K562 (cell line): ENCODE results near the gene ORAI1. TPM values are rescaled to one million over a fixed set of nuclear protein-coding genes. Genes with fewer than 3 reads are reported as not detected.

ENCODE experiments used
- EP400 ChIP-seq: fragments of 450-650 bp; IDR thresholded peaks from 2 replicates; pipeline ENCODE4 v1.6.1; 2017; ENCODE audit warnings: antibody characterized with exemption, mild to moderate bottlenecking, moderate library complexity
- GATAD2B ChIP-seq: fragments of 450-650 bp; IDR thresholded peaks from 2 replicates; pipeline ENCODE4 v1.6.1; 2017; ENCODE audit warnings: mild to moderate bottlenecking, borderline replicate concordance
- HCFC1 ChIP-seq: IDR thresholded peaks from 2 replicates; pipeline ENCODE4 v1.6.1; 2012; ENCODE audit warnings: low read depth, low read length, improper control_type of control experiment
- HMG20B ChIP-seq: fragments of 250-450 bp; sonication (Bioruptor Pico); IDR thresholded peaks from 2 replicates; pipeline ENCODE4 v1.5.0; 2021; ENCODE audit warnings: mild to moderate bottlenecking
- KLF10 ChIP-seq: fragments of 250-450 bp; sonication (Bioruptor Pico); IDR thresholded peaks from 2 replicates; pipeline ENCODE4 v1.6.1; 2021; ENCODE audit warnings: matching md5 sums
- MED1 ChIP-seq: sonication (generic); formaldehyde crosslinking; IDR thresholded peaks from 2 replicates; pipeline ENCODE4 v1.8.1; 2023; ENCODE audit warnings: missing genetic modification reagents, borderline replicate concordance
- MXI1 ChIP-seq: IDR thresholded peaks from 2 replicates; pipeline ENCODE4 v1.6.1; 2011; ENCODE audit warnings: low read depth, mild to moderate bottlenecking, improper control_type of control experiment, low read length
- MYC ChIP-seq, 2 experiments: fragments of 250-450 bp in 1 of 2; sonication (Bioruptor Pico) in 1 of 2; IDR thresholded peaks; 2 replicates each; pipeline versions ENCODE4 v1.5.1 to v1.6.1; 2012 to 2021; ENCODE audit warnings: low read depth in 2 of 2, borderline replicate concordance in 1 of 2, improper control_type of control experiment in 1 of 2, low read length in 1 of 2, mild to moderate bottlenecking in 1 of 2, moderate library complexity in 1 of 2
- PCBP1 ChIP-seq: fragments of 200-400 bp; formaldehyde crosslinking; IDR thresholded peaks from 2 replicates; pipeline ENCODE4 v1.6.1; 2018; ENCODE audit warnings: mild to moderate bottlenecking, low read depth, low read length; ENCODE audit not compliant: poor library complexity, severe bottlenecking
- PHF8 ChIP-seq: fragments of 200-600 bp; sonication (generic); IDR thresholded peaks from 2 replicates; pipeline ENCODE4 v1.6.1; 2012; ENCODE audit warnings: mixed run types, mild to moderate bottlenecking, inconsistent platforms, low read length, moderate library complexity, borderline replicate concordance
- POLR2G ChIP-seq: fragments of 200-400 bp; formaldehyde crosslinking; IDR thresholded peaks from 2 replicates; pipeline ENCODE4 v1.6.1; 2017; ENCODE audit warnings: low read depth, mild to moderate bottlenecking, antibody characterized with exemption, low read length, moderate library complexity
- RBBP5 ChIP-seq: fragments of 200-600 bp; sonication (generic); IDR thresholded peaks from 2 replicates; pipeline ENCODE4 v1.6.1; 2012; ENCODE audit warnings: borderline replicate concordance, mild to moderate bottlenecking, low read length, control low read depth, inconsistent platforms; ENCODE audit not compliant: insufficient read depth, poor library complexity, severe bottlenecking
- RBM22 ChIP-seq: fragments of 200-400 bp; formaldehyde crosslinking; IDR thresholded peaks from 2 replicates; pipeline ENCODE4 v1.6.1; 2018; ENCODE audit warnings: low read length, low read depth; ENCODE audit not compliant: poor library complexity, severe bottlenecking
- SNIP1 ChIP-seq: fragments of 450-650 bp; IDR thresholded peaks from 2 replicates; pipeline ENCODE4 v1.7.1; 2017; ENCODE audit warnings: low read depth, mild to moderate bottlenecking
- YY1 ChIP-seq, 3 experiments: IDR thresholded peaks; 2 replicates each; pipeline ENCODE4 v1.6.1; 2011; ENCODE audit warnings: low read length in 2 of 3, mild to moderate bottlenecking in 2 of 3, moderate library complexity in 2 of 3, borderline replicate concordance in 1 of 3, control low read depth in 1 of 3, low read depth in 1 of 3; ENCODE audit not compliant: insufficient read depth in 3 of 3, insufficient replicate concordance in 2 of 3, control insufficient read depth in 1 of 3, insufficient read length in 1 of 3; ENCODE audit errors: extremely low read depth in 1 of 3
- ZBTB1 ChIP-seq: sonication (generic); formaldehyde crosslinking; IDR thresholded peaks from 2 replicates; pipeline ENCODE4 v1.8.1; 2023; ENCODE audit warnings: missing genetic modification reagents, low read depth, mild to moderate bottlenecking, borderline replicate concordance
- polyA plus RNA-seq, 8 experiments: library from polyadenylated mRNA; depleted of rRNA in 4 of 8; stranded (reverse) in 5 of 8; unstranded in 3 of 8; fragments of >200 nt; fragmentation: Nextera tagmentation in 2 of 8; fragmentation: Illumina TruSeq in 1 of 8; extraction: Ambion mirVana in 2 of 8; extraction: Trizol in 1 of 8; gene quantifications; 2 replicates each; pipeline versions ENCODE4 v1.2.1 to v1.2.3, GENCODE V29; 2011 to 2014; ENCODE audit warnings: inconsistent platforms in 1 of 8, missing spikeins in 1 of 8
- total RNA-seq, 7 experiments: library from RNA; depleted of rRNA in 6 of 7; stranded (reverse); fragments of >200 nt in 6 of 7; fragmentation: Illumina TruSeq in 2 of 7; extraction: Trizol in 2 of 7; gene quantifications; 2 replicates each; pipeline versions ENCODE4 v1.2.1 to v1.2.3, GENCODE V29; 2011 to 2021; ENCODE audit warnings: low replicate concordance in 1 of 7
- TF ChIP-seq, protein P1 (sequence below), 2 experiments: fragments of 450-650 bp; IDR thresholded peaks; 2 replicates each; pipeline ENCODE4 v1.6.1; 2016
- TF ChIP-seq, protein P2 (sequence below): fragments of 200-800 bp; sonication (Bioruptor generic); IDR thresholded peaks from 2 replicates; pipeline ENCODE4 v1.6.1; 2017; ENCODE audit warnings: missing genetic modification characterization, missing compliant biosample characterization
- TF ChIP-seq, protein P3 (sequence below), 3 experiments: IDR thresholded peaks in 2 of 3; conservative IDR thresholded peaks in 1 of 3; 2 replicates each; pipeline ENCODE4 v1.5.1; 2011 to 2012; ENCODE audit warnings: low read length in 3 of 3, mild to moderate bottlenecking in 3 of 3, control low read depth in 2 of 3, improper control_type of control experiment in 1 of 3, inconsistent platforms in 1 of 3, low read depth in 1 of 3, mixed read lengths in 1 of 3, moderate library complexity in 1 of 3; ENCODE audit not compliant: insufficient read depth in 2 of 3

ORAI1 gene
- total and polyA plus RNA-seq, 9 of the 15 experiments (the other 6 are each of a cell fraction or from before 2014, with no cell fraction given): 2.6 to 23.8 (median 9.3) TPM

DNA sequence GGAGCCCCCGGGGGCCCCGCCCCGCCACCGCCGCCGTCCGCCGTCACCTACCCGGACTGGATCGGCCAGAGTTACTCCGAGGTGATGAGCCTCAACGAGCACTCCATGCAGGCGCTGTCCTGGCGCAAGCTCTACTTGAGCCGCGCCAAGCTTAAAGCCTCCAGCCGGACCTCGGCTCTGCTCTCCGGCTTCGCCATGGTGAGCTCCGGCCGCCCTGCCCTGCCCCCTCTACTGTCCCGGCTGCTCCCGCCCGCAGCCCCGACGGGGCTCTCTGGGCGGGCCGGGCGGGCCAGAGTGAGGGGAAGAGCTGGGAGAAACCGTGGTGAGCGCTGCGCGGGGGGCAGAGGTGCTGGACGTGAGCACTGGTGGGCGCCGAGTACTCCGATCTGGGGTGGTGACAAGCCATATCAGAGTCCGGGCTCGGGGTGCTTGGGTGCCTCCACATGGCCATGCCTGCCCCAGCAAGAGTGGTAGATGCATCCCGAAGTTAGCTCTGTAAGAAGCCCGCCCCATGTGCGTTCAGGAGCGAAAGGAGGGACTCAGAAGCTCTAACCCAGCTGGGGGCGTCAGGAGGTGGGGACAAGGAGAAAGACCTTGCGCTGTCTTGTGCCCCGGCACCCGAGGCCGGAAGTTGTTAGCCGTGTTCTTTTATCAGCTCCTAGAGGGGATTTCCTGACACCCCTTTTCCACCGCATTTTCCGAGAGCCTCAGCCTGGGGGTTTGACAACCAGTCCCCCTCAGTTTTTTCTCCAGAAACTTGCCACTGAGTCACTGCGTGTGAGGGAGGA lies 717 bp downstream of the ORAI1 start (continued):
- TF ChIP-seq, protein P1, sequence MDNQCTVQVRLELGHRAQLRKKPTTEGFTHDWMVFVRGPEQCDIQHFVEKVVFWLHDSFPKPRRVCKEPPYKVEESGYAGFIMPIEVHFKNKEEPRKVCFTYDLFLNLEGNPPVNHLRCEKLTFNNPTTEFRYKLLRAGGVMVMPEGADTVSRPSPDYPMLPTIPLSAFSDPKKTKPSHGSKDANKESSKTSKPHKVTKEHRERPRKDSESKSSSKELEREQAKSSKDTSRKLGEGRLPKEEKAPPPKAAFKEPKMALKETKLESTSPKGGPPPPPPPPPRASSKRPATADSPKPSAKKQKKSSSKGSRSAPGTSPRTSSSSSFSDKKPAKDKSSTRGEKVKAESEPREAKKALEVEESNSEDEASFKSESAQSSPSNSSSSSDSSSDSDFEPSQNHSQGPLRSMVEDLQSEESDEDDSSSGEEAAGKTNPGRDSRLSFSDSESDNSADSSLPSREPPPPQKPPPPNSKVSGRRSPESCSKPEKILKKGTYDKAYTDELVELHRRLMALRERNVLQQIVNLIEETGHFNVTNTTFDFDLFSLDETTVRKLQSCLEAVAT (IDR thresholded peaks at IDR 0.05): 0 out of 4 replicates have a peak, but pooled peaks of 1 of the 2 experiments have one; percentile 14
- TF ChIP-seq ZBTB1 (CRISPR knock-in tag) (0 out of 2 replicates have a peak, but pooled peaks have one; percentile 30), MXI1 (peak; percentile 49; the same call in 1 of the 2 replicates), HMG20B (CRISPR knock-in tag) (no peak), PHF8 (peak; percentile 38; the same call in 1 of the 2 replicates), YY1 (IDR thresholded peaks at IDR 0.05; ENCODE audit: borderline replicate concordance in 1 of 3, control insufficient read depth in 1 of 3, extremely low read depth in 1 of 3, insufficient read depth in 3 of 3, insufficient read length in 1 of 3, insufficient replicate concordance in 2 of 3, low read depth in 1 of 3, low read length in 2 of 3) (no peak), HCFC1 (0 out of 2 replicates have a peak, but pooled peaks have one; percentile 6), POLR2G (peak; percentile 54), KLF10 (CRISPR knock-in tag) (no peak), SNIP1 (no peak), RBBP5 (peak; percentile 74), MED1 (CRISPR knock-in tag) (0 out of 2 replicates have a peak, but pooled peaks have one; percentile 41), PCBP1 (peak; percentile 38), GATAD2B (0 out of 2 replicates have a peak, but pooled peaks have one; percentile 7), RBM22 (peak; percentile 34), EP400 (peak; percentile 49), MYC (IDR thresholded peaks at IDR 0.05; ENCODE audit: low read depth, low read length) (peak; percentile 78), MYC (CRISPR knock-in tag; IDR thresholded peaks at IDR 0.05; ENCODE audit: borderline replicate concordance, low read depth) (no peak)
- TF ChIP-seq, protein P2, sequence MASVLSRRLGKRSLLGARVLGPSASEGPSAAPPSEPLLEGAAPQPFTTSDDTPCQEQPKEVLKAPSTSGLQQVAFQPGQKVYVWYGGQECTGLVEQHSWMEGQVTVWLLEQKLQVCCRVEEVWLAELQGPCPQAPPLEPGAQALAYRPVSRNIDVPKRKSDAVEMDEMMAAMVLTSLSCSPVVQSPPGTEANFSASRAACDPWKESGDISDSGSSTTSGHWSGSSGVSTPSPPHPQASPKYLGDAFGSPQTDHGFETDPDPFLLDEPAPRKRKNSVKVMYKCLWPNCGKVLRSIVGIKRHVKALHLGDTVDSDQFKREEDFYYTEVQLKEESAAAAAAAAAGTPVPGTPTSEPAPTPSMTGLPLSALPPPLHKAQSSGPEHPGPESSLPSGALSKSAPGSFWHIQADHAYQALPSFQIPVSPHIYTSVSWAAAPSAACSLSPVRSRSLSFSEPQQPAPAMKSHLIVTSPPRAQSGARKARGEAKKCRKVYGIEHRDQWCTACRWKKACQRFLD (CRISPR knock-in tag): 0 out of 2 replicates have a peak, but pooled peaks have one; percentile 66
- TF ChIP-seq, protein P3, sequence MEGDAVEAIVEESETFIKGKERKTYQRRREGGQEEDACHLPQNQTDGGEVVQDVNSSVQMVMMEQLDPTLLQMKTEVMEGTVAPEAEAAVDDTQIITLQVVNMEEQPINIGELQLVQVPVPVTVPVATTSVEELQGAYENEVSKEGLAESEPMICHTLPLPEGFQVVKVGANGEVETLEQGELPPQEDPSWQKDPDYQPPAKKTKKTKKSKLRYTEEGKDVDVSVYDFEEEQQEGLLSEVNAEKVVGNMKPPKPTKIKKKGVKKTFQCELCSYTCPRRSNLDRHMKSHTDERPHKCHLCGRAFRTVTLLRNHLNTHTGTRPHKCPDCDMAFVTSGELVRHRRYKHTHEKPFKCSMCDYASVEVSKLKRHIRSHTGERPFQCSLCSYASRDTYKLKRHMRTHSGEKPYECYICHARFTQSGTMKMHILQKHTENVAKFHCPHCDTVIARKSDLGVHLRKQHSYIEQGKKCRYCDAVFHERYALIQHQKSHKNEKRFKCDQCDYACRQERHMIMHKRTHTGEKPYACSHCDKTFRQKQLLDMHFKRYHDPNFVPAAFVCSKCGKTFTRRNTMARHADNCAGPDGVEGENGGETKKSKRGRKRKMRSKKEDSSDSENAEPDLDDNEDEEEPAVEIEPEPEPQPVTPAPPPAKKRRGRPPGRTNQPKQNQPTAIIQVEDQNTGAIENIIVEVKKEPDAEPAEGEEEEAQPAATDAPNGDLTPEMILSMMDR (IDR thresholded peaks at IDR 0.05 in 2 of 3, conservative IDR thresholded peaks at IDR 0.05 in 1 of 3; ENCODE audit: insufficient read depth in 2 of 3, low read depth in 1 of 3, low read length in 3 of 3): peak; percentile 16 to 28 (median 18); a peak in 2 of 6 replicates
